Central memory CD8-positive, alpha-beta T cell (primary cell): Measurements from ENCODE around the gene GPC5.

ENCODE experiments used
- ATAC-seq: fragments of 150-1000 bp; cut with Tn5 transposase; replicated peaks from 2 replicates; pipeline ENCODE4 v1.10.0; 2022; ENCODE audit warnings: mild to moderate bottlenecking, moderate FRiP score, moderate number of reproducible peaks; ENCODE audit not compliant: poor library complexity, severe bottlenecking; ENCODE audit errors: extremely low read depth
- DNase-seq, 2 donors: peaks; one replicate each; pipeline ENCODE4 v3.0.0; 2021; ENCODE audit warnings: low spot score in 2 of 2
- H3K27ac Mint-ChIP-seq: one replicate; pipeline ENCODE4 v1.8.0; 2022; ENCODE audit warnings: low read depth, mild to moderate bottlenecking, moderate library complexity, mixed read lengths
- H3K27me3 Mint-ChIP-seq: one replicate; pipeline ENCODE4 v1.8.0; 2022; ENCODE audit warnings: mixed read lengths
- H3K36me3 Mint-ChIP-seq: one replicate; pipeline ENCODE4 v1.8.0; 2022; ENCODE audit warnings: mild to moderate bottlenecking, moderate library complexity, mixed read lengths; ENCODE audit not compliant: insufficient read depth
- H3K4me1 Mint-ChIP-seq: one replicate; pipeline ENCODE4 v1.8.0; 2022; ENCODE audit warnings: mixed read lengths
- H3K4me3 Mint-ChIP-seq: one replicate; pipeline ENCODE4 v1.8.0; 2022; ENCODE audit warnings: mild to moderate bottlenecking, moderate library complexity, mixed read lengths
- H3K9me3 Mint-ChIP-seq: one replicate; pipeline ENCODE4 v1.8.0; 2022; ENCODE audit warnings: mixed read lengths

The GPC5 gene

GRCh38 chr13:92221916-92222315 lies 823.5 kb downstream of the GPC5 start:
- Mint-ChIP-seq H3K27me3 (no peaks in the 10 kb centered on the region), H3K9me3 (peaks cover 10% of the 10 kb centered on the region), H3K36me3 (no peaks in the 10 kb centered on the region), H3K4me1 (no peaks in the 10 kb centered on the region), H3K4me3 (no peak overlapping the region), H3K27ac (no peak overlapping the region)
- ATAC-seq = no peak
- no peak for DNase-seq

GRCh38 chr13:92224052-92224821 lies 825.8 kb downstream of the GPC5 start:
- H3K27me3 Mint-ChIP-seq = no peaks in the 10 kb centered on the region
- DNase-seq (no peak), ATAC-seq (no peak)
- peaks cover 16% of the 10 kb centered on the region for H3K9me3 Mint-ChIP-seq
- H3K27ac Mint-ChIP-seq = no peak overlapping the region
- H3K4me1 Mint-ChIP-seq = no peaks in the 10 kb centered on the region
- no peak overlapping the region for H3K4me3 Mint-ChIP-seq
- no peaks in the 10 kb centered on the region for H3K36me3 Mint-ChIP-seq

GRCh38 chr13:92224825-92225224 lies 826.4 kb downstream of the GPC5 start:
- peaks cover 16% of the 10 kb centered on the region for H3K9me3 Mint-ChIP-seq
- H3K27me3 Mint-ChIP-seq = no peaks in the 10 kb centered on the region
- H3K27ac Mint-ChIP-seq = no peak overlapping the region
- no peaks in the 10 kb centered on the region for H3K36me3 Mint-ChIP-seq
- ATAC-seq = no peak
- no peak overlapping the region for H3K4me3 Mint-ChIP-seq
- no peaks in the 10 kb centered on the region for H3K4me1 Mint-ChIP-seq
- DNase-seq = no peak

- ATAC-seq = no peak
- H3K27ac Mint-ChIP-seq = no peak overlapping the region
- no peaks in the 10 kb centered on the region for H3K4me1 Mint-ChIP-seq
- DNase-seq = no peak
- peaks cover 16% of the 10 kb centered on the region for H3K9me3 Mint-ChIP-seq
- no peaks in the 10 kb centered on the region for H3K36me3 Mint-ChIP-seq
- no peak overlapping the region for H3K4me3 Mint-ChIP-seq
- no peaks in the 10 kb centered on the region for H3K27me3 Mint-ChIP-seq
Observed at GRCh38 chr13:92225861-92226260, 827.4 kb downstream of the GPC5 start.

- Mint-ChIP-seq H3K27ac (no peak overlapping the region), H3K27me3 (no peaks in the 10 kb centered on the region)
Observed at GRCh38 chr13:92232871-92233270, 834.5 kb downstream of the GPC5 start.

GRCh38 chr13:92251671-92252210 lies 853.3 kb downstream of the GPC5 start:
- Mint-ChIP-seq H3K27ac (no peak overlapping the region), H3K36me3 (no peaks in the 10 kb centered on the region), H3K9me3 (no peaks in the 10 kb centered on the region), H3K4me3 (no peak overlapping the region), H3K27me3 (no peaks in the 10 kb centered on the region), H3K4me1 (no peaks in the 10 kb centered on the region)
- ATAC-seq (no peak), DNase-seq (no peak)

More at GRCh38 chr13:92232871-92233270, 834.5 kb downstream of the GPC5 start:
- peaks cover 3% of the 10 kb centered on the region for H3K9me3 Mint-ChIP-seq
- no peaks in the 10 kb centered on the region for H3K36me3 Mint-ChIP-seq
- H3K4me1 Mint-ChIP-seq = no peaks in the 10 kb centered on the region
- no peak overlapping the region for H3K4me3 Mint-ChIP-seq
- no peak for DNase-seq
- ATAC-seq = no peak

- DNase-seq (no peak), ATAC-seq (no peak)
- H3K36me3 Mint-ChIP-seq = no peaks in the 10 kb centered on the region
- H3K4me1 Mint-ChIP-seq = no peaks in the 10 kb centered on the region
- H3K4me3 Mint-ChIP-seq = no peak overlapping the region
- H3K27ac Mint-ChIP-seq = no peak overlapping the region
- peaks cover 4% of the 10 kb centered on the region for H3K9me3 Mint-ChIP-seq
- no peaks in the 10 kb centered on the region for H3K27me3 Mint-ChIP-seq
Observed at GRCh38 chr13:92255526-92255925, 857.1 kb downstream of the GPC5 start.

GRCh38 chr13:92256211-92256610 lies 857.8 kb downstream of the GPC5 start:
- DNase-seq = no peak
- ATAC-seq = no peak
- Mint-ChIP-seq H3K27ac (no peak overlapping the region), H3K36me3 (no peaks in the 10 kb centered on the region), H3K27me3 (no peaks in the 10 kb centered on the region), H3K4me1 (no peaks in the 10 kb centered on the region), H3K9me3 (peaks cover 6% of the 10 kb centered on the region), H3K4me3 (no peak overlapping the region)

- Mint-ChIP-seq H3K27me3 (no peaks in the 10 kb centered on the region), H3K4me1 (no peaks in the 10 kb centered on the region), H3K27ac (no peak overlapping the region), H3K36me3 (no peaks in the 10 kb centered on the region), H3K9me3 (peaks cover 6% of the 10 kb centered on the region), H3K4me3 (no peak overlapping the region)
- no peak for ATAC-seq
- DNase-seq = no peak
Observed at GRCh38 chr13:92259046-92259445, 860.6 kb downstream of the GPC5 start.

- H3K36me3 Mint-ChIP-seq = no peaks in the 10 kb centered on the region
- DNase-seq (no peak), ATAC-seq (no peak)
- H3K27ac Mint-ChIP-seq = no peak overlapping the region
- H3K4me3 Mint-ChIP-seq = no peak overlapping the region
- no peaks in the 10 kb centered on the region for H3K27me3 Mint-ChIP-seq
- H3K9me3 Mint-ChIP-seq = peaks cover 6% of the 10 kb centered on the region
- no peaks in the 10 kb centered on the region for H3K4me1 Mint-ChIP-seq
Observed at GRCh38 chr13:92259523-92259922, 861.1 kb downstream of the GPC5 start.

- no peaks in the 10 kb centered on the region for H3K4me1 Mint-ChIP-seq
- H3K9me3 Mint-ChIP-seq = peaks cover 6% of the 10 kb centered on the region
- ATAC-seq = no peak
- no peaks in the 10 kb centered on the region for H3K27me3 Mint-ChIP-seq
- no peak overlapping the region for H3K4me3 Mint-ChIP-seq
- no peak for DNase-seq
- no peak overlapping the region for H3K27ac Mint-ChIP-seq
- H3K36me3 Mint-ChIP-seq = peaks cover 1% of the 10 kb centered on the region
Observed at GRCh38 chr13:92260363-92260762, 861.9 kb downstream of the GPC5 start.

GRCh38 chr13:92262100-92262788 lies 863.8 kb downstream of the GPC5 start:
- ATAC-seq (no peak), DNase-seq (no peak)
- Mint-ChIP-seq H3K27ac (no peak overlapping the region), H3K4me1 (no peaks in the 10 kb centered on the region), H3K4me3 (no peak overlapping the region), H3K36me3 (peaks cover 2% of the 10 kb centered on the region), H3K27me3 (no peaks in the 10 kb centered on the region), H3K9me3 (peaks cover 6% of the 10 kb centered on the region)

GRCh38 chr13:92265408-92265807 lies 867.0 kb downstream of the GPC5 start:
- Mint-ChIP-seq H3K27ac (no peak overlapping the region), H3K4me3 (no peak overlapping the region), H3K9me3 (peaks cover 3% of the 10 kb centered on the region), H3K36me3 (peaks cover 2% of the 10 kb centered on the region), H3K27me3 (no peaks in the 10 kb centered on the region), H3K4me1 (no peaks in the 10 kb centered on the region)
- ATAC-seq (no peak), DNase-seq (no peak)
